ENCODE results near the gene DTX3.

- TF ChIP-seq CTCF (tag by site-specific recombination; IDR thresholded peaks at IDR 0.05) (no peak), ZNF624 (tag by site-specific recombination; IDR thresholded peaks at IDR 0.05) (no peak), PBX3 (CRISPR knock-in tag; IDR thresholded peaks at IDR 0.05) (no peak), ZNF776 (tag by site-specific recombination; IDR thresholded peaks at IDR 0.05; ENCODE audit: borderline replicate concordance) (no peak), ZNF292 (tag by site-specific recombination; IDR thresholded peaks at IDR 0.05; ENCODE audit: borderline replicate concordance, low read depth) (no peak), ZNF830 (tag by site-specific recombination; IDR thresholded peaks at IDR 0.05; ENCODE audit: low read depth) (no peak), ZNF223 (tag by site-specific recombination; IDR thresholded peaks at IDR 0.05) (no peak), TSHZ1 (tag by site-specific recombination; IDR thresholded peaks at IDR 0.05; ENCODE audit: borderline replicate concordance) (no peak), ZSCAN5A (tag by site-specific recombination; IDR thresholded peaks at IDR 0.05) (no peak), IKZF3 (tag by site-specific recombination; IDR thresholded peaks at IDR 0.05) (no peak), ZNF341 (tag by site-specific recombination; IDR thresholded peaks at IDR 0.05; ENCODE audit: low read depth) (no peak)
Measured at GRCh38 chr12:57616383-57617101, 11.9 kb downstream of the DTX3 start.
